HUES64 (cell line): ENCODE measurements around the gene DAB2.

Source experiments
- H3K27ac ChIP-seq: 2 replicates; pipeline ENCODE4 v1.7.0; 2013; ENCODE audit warnings: low read depth, low read length, inconsistent platforms
- H3K27me3 ChIP-seq: 2 replicates; pipeline ENCODE4 v1.6.1; 2013; ENCODE audit warnings: mild to moderate bottlenecking, low read length; ENCODE audit not compliant: insufficient read depth
- H3K36me3 ChIP-seq: 2 replicates; pipeline ENCODE4 v1.6.1; 2013; ENCODE audit warnings: mild to moderate bottlenecking, low read length; ENCODE audit not compliant: insufficient read depth
- H3K4me1 ChIP-seq: 2 replicates; pipeline ENCODE4 v1.6.1; 2013; ENCODE audit warnings: mild to moderate bottlenecking, low read length, moderate library complexity; ENCODE audit not compliant: insufficient read depth
- H3K4me3 ChIP-seq: 2 replicates; pipeline ENCODE4 v1.5.1; 2013; ENCODE audit warnings: mild to moderate bottlenecking, low read length, moderate library complexity
- H3K9ac ChIP-seq: 2 replicates; pipeline ENCODE4 v1.6.1; 2013; ENCODE audit warnings: mild to moderate bottlenecking, low read depth, low read length
- H3K9me3 ChIP-seq: 2 replicates; pipeline ENCODE4 v1.6.1; 2013; ENCODE audit warnings: low read depth, low read length; ENCODE audit not compliant: insufficient read depth
- WGBS: fragments of 150-250, 120-280 bp; methylation state at CpG from one replicate; pipeline ENCODE4 v1.1.7; 2013; ENCODE audit warnings: missing lambda C conversion rate; 5-methylcytosine and 5-hydroxymethylcytosine counted together

Gene DAB2

GRCh38 chr5:39432696-39433530, 8.1 kb upstream of the DAB2 start:
- no peak overlapping the region for H3K4me3 ChIP-seq
- H3K9me3 ChIP-seq: no peaks in the 10 kb centered on the region
- WGBS: 96% methylated on average over 12 of the region's 12 CpGs
- H3K36me3 ChIP-seq: no peaks in the 10 kb centered on the region
- H3K27ac ChIP-seq: no peak overlapping the region
- peaks cover under 1% of the 10 kb centered on the region for H3K4me1 ChIP-seq
- no peaks in the 10 kb centered on the region for H3K27me3 ChIP-seq
- H3K9ac ChIP-seq: no peak overlapping the region

- H3K4me3 ChIP-seq: no peak overlapping the region
- 52% methylated on average over 1 of the region's 2 CpGs for WGBS
- H3K36me3 ChIP-seq: no peaks in the 10 kb centered on the region
- no peak overlapping the region for H3K27ac ChIP-seq
- peaks cover 15% of the 10 kb centered on the region for H3K4me1 ChIP-seq
- no peaks in the 10 kb centered on the region for H3K9me3 ChIP-seq
- peaks cover 5% of the 10 kb centered on the region; the same call in 1 of the 2 replicates for H3K27me3 ChIP-seq
- no peak overlapping the region for H3K9ac ChIP-seq
Measured at GRCh38 chr5:39430461-39430860, 5.7 kb upstream of the DAB2 start.

- Histone ChIP-seq H3K4me1 (peaks cover 21% of the 10 kb centered on the region), H3K9ac (no peak overlapping the region), H3K9me3 (no peaks in the 10 kb centered on the region), H3K27me3 (peaks cover 10% of the 10 kb centered on the region; the same call in 1 of the 2 replicates), H3K36me3 (no peaks in the 10 kb centered on the region), H3K4me3 (no peak overlapping the region), H3K27ac (no peak overlapping the region)
- 95% methylated on average over 4 of the region's 4 CpGs for WGBS
Measured at GRCh38 chr5:39428640-39429039, 3.9 kb upstream of the DAB2 start.

- peaks cover 32% of the 10 kb centered on the region for H3K4me1 ChIP-seq
- no peaks in the 10 kb centered on the region for H3K9me3 ChIP-seq
- H3K27ac ChIP-seq: no peak overlapping the region
- peaks cover 15% of the 10 kb centered on the region; the same call in 1 of the 2 replicates for H3K27me3 ChIP-seq
- H3K36me3 ChIP-seq: no peaks in the 10 kb centered on the region
- H3K4me3 ChIP-seq: no peak overlapping the region
- no peak overlapping the region for H3K9ac ChIP-seq
Measured at GRCh38 chr5:39427633-39428032, 2.9 kb upstream of the DAB2 start.

GRCh38 chr5:39427229-39427628, 2.4 kb upstream of the DAB2 start:
- Histone ChIP-seq H3K4me1 (peaks cover 36% of the 10 kb centered on the region), H3K9ac (no peak overlapping the region), H3K9me3 (no peaks in the 10 kb centered on the region), H3K36me3 (no peaks in the 10 kb centered on the region), H3K27ac (no peak overlapping the region), H3K4me3 (no peak overlapping the region), H3K27me3 (peaks cover 15% of the 10 kb centered on the region; the same call in 1 of the 2 replicates)
- 66% methylated on average over 3 of the region's 3 CpGs for WGBS

GRCh38 chr5:39426746-39427105, 1.9 kb upstream of the DAB2 start:
- WGBS: 93% methylated on average over 3 of the region's 3 CpGs
- no peaks in the 10 kb centered on the region for H3K9me3 ChIP-seq
- H3K36me3 ChIP-seq: no peaks in the 10 kb centered on the region
- H3K27ac ChIP-seq: no peak overlapping the region
- no peak overlapping the region for H3K9ac ChIP-seq
- H3K4me1 ChIP-seq: peaks cover 39% of the 10 kb centered on the region
- H3K4me3 ChIP-seq: no peak overlapping the region
- peaks cover 15% of the 10 kb centered on the region; the same call in 1 of the 2 replicates for H3K27me3 ChIP-seq

- Histone ChIP-seq H3K27me3 (peaks cover 15% of the 10 kb centered on the region; the same call in 1 of the 2 replicates), H3K9me3 (no peaks in the 10 kb centered on the region), H3K9ac (no peak overlapping the region), H3K4me3 (no peak overlapping the region), H3K36me3 (no peaks in the 10 kb centered on the region), H3K4me1 (peaks cover 43% of the 10 kb centered on the region), H3K27ac (no peak overlapping the region)
- 89% methylated on average over 6 of the region's 7 CpGs for WGBS
Measured at GRCh38 chr5:39426051-39426745, 1.4 kb upstream of the DAB2 start.

GRCh38 chr5:39423331-39423751, 1.4 kb downstream of the DAB2 start:
- H3K36me3 ChIP-seq: no peaks in the 10 kb centered on the region
- H3K4me1 ChIP-seq: peaks cover 45% of the 10 kb centered on the region
- no peaks in the 10 kb centered on the region for H3K9me3 ChIP-seq
- peaks cover 15% of the 10 kb centered on the region; the same call in 1 of the 2 replicates for H3K27me3 ChIP-seq
- H3K4me3 ChIP-seq: peak overlapping the region; percentile 66; the same call in 1 of the 2 replicates
- 73% methylated on average over 2 of the region's 2 CpGs for WGBS
- no peak overlapping the region for H3K27ac ChIP-seq
- H3K9ac ChIP-seq: no peak overlapping the region

GRCh38 chr5:39422728-39423285, 2.0 kb downstream of the DAB2 start:
- Histone ChIP-seq H3K9ac (no peak overlapping the region), H3K27me3 (peaks cover 15% of the 10 kb centered on the region; the same call in 1 of the 2 replicates), H3K4me3 (peak overlapping the region; percentile 66; the same call in 1 of the 2 replicates), H3K4me1 (peaks cover 43% of the 10 kb centered on the region), H3K27ac (no peak overlapping the region), H3K9me3 (no peaks in the 10 kb centered on the region), H3K36me3 (no peaks in the 10 kb centered on the region)
- 89% methylated on average over 2 of the region's 2 CpGs for WGBS

- H3K9ac ChIP-seq: no peak overlapping the region
- no peak overlapping the region for H3K4me3 ChIP-seq
- WGBS: 90% methylated on average over 3 of the region's 3 CpGs
- no peak overlapping the region for H3K27ac ChIP-seq
- H3K27me3 ChIP-seq: peaks cover 15% of the 10 kb centered on the region; the same call in 1 of the 2 replicates
- H3K9me3 ChIP-seq: no peaks in the 10 kb centered on the region
- peaks cover 40% of the 10 kb centered on the region for H3K4me1 ChIP-seq
- no peaks in the 10 kb centered on the region for H3K36me3 ChIP-seq
Measured at GRCh38 chr5:39422036-39422606, 2.7 kb downstream of the DAB2 start.
